Naive thymus-derived CD4-positive, alpha-beta T cell (primary cell): ENCODE results near the gene COL4A6. TPM values are rescaled to one million over a fixed set of nuclear protein-coding genes. Genes with fewer than 3 reads are reported as not detected.

Source experiments
- ATAC-seq: fragments of 150-1000 bp; cut with Tn5 transposase; 2 replicates; pipeline ENCODE4 v1.10.0; 2021; ENCODE audit warnings: mild to moderate bottlenecking, moderate library complexity
- CTCF ChIA-PET: fragments of 350-600 bp; sonication (Branson Sonifier 250); formaldehyde crosslinking; loops from one replicate; lab custom pipeline; 2021; ENCODE audit warnings: antibody characterized with exemption; lab: Charles Lee
- POLR2A ChIA-PET: fragments of 350-600 bp; sonication (Branson Sonifier 250); formaldehyde crosslinking; loops from one replicate; lab custom pipeline; 2021; ENCODE audit warnings: antibody characterized with exemption, inconsistent platforms; lab: Charles Lee
- DNase-seq, 9 donors: peaks; one replicate each; pipeline versions ENCODE4 v3.0.0 to v3.0.0-alpha.2; 2020 to 2022; ENCODE audit warnings: mixed read lengths in 1 of 9
- H3K27ac ChIP-seq: one replicate; pipeline ENCODE4 v1.7.0; 2013; ENCODE audit warnings: mild to moderate bottlenecking, low read depth, low read length, moderate library complexity
- H3K27me3 ChIP-seq, 2 donors: one replicate each; pipeline ENCODE4 v1.7.0; 2013; ENCODE audit warnings: low read length in 2 of 2, mild to moderate bottlenecking in 2 of 2, moderate library complexity in 2 of 2; ENCODE audit not compliant: control insufficient read depth in 2 of 2, insufficient read depth in 2 of 2
- H3K36me3 ChIP-seq, 3 experiments: 1 replicate in 2 of 3; 2 replicates in 1 of 3; pipeline ENCODE4 v1.7.0; 2013; ENCODE audit warnings: low read length in 3 of 3, mild to moderate bottlenecking in 3 of 3, moderate library complexity in 1 of 3; ENCODE audit not compliant: insufficient read depth in 3 of 3, control insufficient read depth in 2 of 3
- H3K4me1 ChIP-seq, 2 donors: one replicate each; pipeline ENCODE4 v1.7.0; 2013; ENCODE audit warnings: low read length in 2 of 2, mild to moderate bottlenecking in 2 of 2, moderate library complexity in 1 of 2; ENCODE audit not compliant: control insufficient read depth in 2 of 2, insufficient read depth in 2 of 2
- H3K4me3 ChIP-seq: 2 replicates; pipeline ENCODE4 v1.7.0; 2013; ENCODE audit warnings: mild to moderate bottlenecking, low read length
- H3K9me3 ChIP-seq, 3 experiments: 1 replicate in 2 of 3; 2 replicates in 1 of 3; pipeline ENCODE4 v1.7.0; 2013; ENCODE audit warnings: low read length in 3 of 3; ENCODE audit not compliant: control insufficient read depth in 2 of 3
- H3K27ac Mint-ChIP-seq, 9 donors: one replicate each; pipeline ENCODE4 v1.8.0; 2020 to 2022; ENCODE audit warnings: mixed read lengths in 9 of 9, mild to moderate bottlenecking in 8 of 9, moderate library complexity in 5 of 9, inconsistent platforms in 2 of 9
- H3K27me3 Mint-ChIP-seq, 5 donors: one replicate each; pipeline ENCODE4 v1.8.0; 2021 to 2022; ENCODE audit warnings: mixed read lengths in 5 of 5, mild to moderate bottlenecking in 1 of 5
- H3K36me3 Mint-ChIP-seq, 5 donors: one replicate each; pipeline ENCODE4 v1.8.0; 2020 to 2022; ENCODE audit warnings: mixed read lengths in 5 of 5, mild to moderate bottlenecking in 3 of 5, inconsistent platforms in 1 of 5
- H3K4me1 Mint-ChIP-seq, 7 donors: one replicate each; pipeline ENCODE4 v1.8.0; 2020 to 2022; ENCODE audit warnings: mixed read lengths in 7 of 7, mild to moderate bottlenecking in 3 of 7, inconsistent platforms in 1 of 7
- H3K4me3 Mint-ChIP-seq, 10 donors: one replicate each; pipeline ENCODE4 v1.8.0; 2020 to 2022; ENCODE audit warnings: mild to moderate bottlenecking in 10 of 10, mixed read lengths in 10 of 10, moderate library complexity in 6 of 10, inconsistent platforms in 2 of 10
- H3K9me3 Mint-ChIP-seq, 11 donors: one replicate each; pipeline ENCODE4 v1.8.0; 2020 to 2022; ENCODE audit warnings: mixed read lengths in 11 of 11, mild to moderate bottlenecking in 4 of 11, inconsistent platforms in 1 of 11, moderate library complexity in 1 of 11
- intact Hi-C, 2 donors: fragments of 100-400 bp; cut with micrococcal nuclease; formaldehyde crosslinking; loops; one replicate each; pipeline ENCODE4 v1.15.1; 2023
- polyA plus RNA-seq, 2 donors: library from polyadenylated mRNA; unstranded; fragments of 300-500 nt; fragmentation: Illumina TruSeq; gene quantifications; one replicate each; pipeline ENCODE4 v1.2.3, GENCODE V29; 2021
- total RNA-seq, 6 experiments: library from RNA in 5 of 6; stranded (reverse) in 5 of 6; gene quantifications; 1 replicate in 5 of 6; 2 replicates in 1 of 6; pipeline ENCODE4 v1.2.3 and lab custom pipeline; 2021 to 2026

COL4A6 gene
- total and polyA plus RNA-seq, 7 experiments from 2014 or later: not detected

GRCh38 chrX:108312957-108313356, 125.3 kb downstream of the COL4A6 start:
- Histone ChIP-seq H3K27me3 (no peaks in the 10 kb centered on the region), H3K4me3 (no peak overlapping the region), H3K4me1 (no peaks in the 10 kb centered on the region), H3K27ac (no peak overlapping the region), H3K36me3 (no peaks in the 10 kb centered on the region), H3K9me3 (no peaks in the 10 kb centered on the region)
- ATAC-seq (no peak), DNase-seq (no peak)
- H3K27me3 Mint-ChIP-seq: peaks cover 0 to 13% (median 8%) of the 10 kb centered on the region in 5 donors
- H3K36me3 Mint-ChIP-seq: no peaks in the 10 kb centered on the region
- H3K4me3 Mint-ChIP-seq: no peak overlapping the region
- ChIA-PET POLR2A (no interaction called here), CTCF (no interaction called here)
- intact Hi-C loops: no loop called here
- H3K4me1 Mint-ChIP-seq: no peaks in the 10 kb centered on the region
- peaks cover 0 to 4% (median 0%) of the 10 kb centered on the region in 11 donors for H3K9me3 Mint-ChIP-seq
- H3K27ac Mint-ChIP-seq: no peak overlapping the region

GRCh38 chrX:108312011-108312410, 126.2 kb downstream of the COL4A6 start:
- no peaks in the 10 kb centered on the region for H3K27me3 ChIP-seq
- H3K9me3 ChIP-seq: no peaks in the 10 kb centered on the region
- H3K36me3 Mint-ChIP-seq: no peaks in the 10 kb centered on the region
- H3K4me3 Mint-ChIP-seq: no peak overlapping the region
- no peaks in the 10 kb centered on the region for H3K36me3 ChIP-seq
- no peaks in the 10 kb centered on the region for H3K4me1 Mint-ChIP-seq
- POLR2A ChIA-PET: no interaction called here
- ATAC-seq: no peak
- H3K27me3 Mint-ChIP-seq: peaks cover 0 to 13% (median 8%) of the 10 kb centered on the region in 5 donors
- no peak overlapping the region for H3K4me3 ChIP-seq
- no peaks in the 10 kb centered on the region for H3K4me1 ChIP-seq
- CTCF ChIA-PET: no interaction called here
- no peak overlapping the region for H3K27ac ChIP-seq
- intact Hi-C loops: no loop called here
- DNase-seq: no peak
- H3K9me3 Mint-ChIP-seq: peaks cover 0 to 2% (median 0%) of the 10 kb centered on the region in 11 donors
- H3K27ac Mint-ChIP-seq: no peak overlapping the region

DNA sequence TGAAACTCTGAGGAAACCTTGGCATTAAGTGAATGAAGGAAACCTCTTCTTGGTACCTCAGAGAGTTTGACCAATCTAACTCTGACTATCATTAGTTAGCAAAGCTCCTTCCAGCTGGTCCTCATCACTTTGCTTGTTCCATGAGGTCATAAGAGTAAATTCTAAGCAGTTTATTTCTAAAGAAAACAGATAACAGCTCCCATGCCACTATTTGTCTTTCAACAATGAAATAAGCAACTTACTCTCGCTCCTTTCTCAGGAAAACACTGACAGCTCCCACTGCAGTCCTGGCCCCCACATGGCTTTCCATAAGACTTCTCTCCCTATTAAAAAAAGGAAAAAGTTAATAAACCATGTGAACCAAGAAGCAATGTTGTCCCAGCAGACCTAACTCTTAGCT, 127.7 kb downstream of the COL4A6 start:
- H3K27me3 Mint-ChIP-seq: peaks cover 0 to 8% (median 4%) of the 10 kb centered on the region in 5 donors
- intact Hi-C loops: no loop called here
- POLR2A ChIA-PET: no interaction called here
- H3K4me3 ChIP-seq: no peak overlapping the region
- no peaks in the 10 kb centered on the region for H3K27me3 ChIP-seq
- CTCF ChIA-PET: no interaction called here
- H3K9me3 ChIP-seq: no peaks in the 10 kb centered on the region
- no peaks in the 10 kb centered on the region for H3K36me3 Mint-ChIP-seq
- no peaks in the 10 kb centered on the region for H3K36me3 ChIP-seq
- ATAC-seq (no peak), DNase-seq (no peak)
- no peak overlapping the region for H3K4me3 Mint-ChIP-seq
- H3K4me1 Mint-ChIP-seq: no peaks in the 10 kb centered on the region
- no peaks in the 10 kb centered on the region for H3K4me1 ChIP-seq
- no peak overlapping the region for H3K27ac Mint-ChIP-seq
- no peak overlapping the region for H3K27ac ChIP-seq
- H3K9me3 Mint-ChIP-seq: no peaks in the 10 kb centered on the region

DNA sequence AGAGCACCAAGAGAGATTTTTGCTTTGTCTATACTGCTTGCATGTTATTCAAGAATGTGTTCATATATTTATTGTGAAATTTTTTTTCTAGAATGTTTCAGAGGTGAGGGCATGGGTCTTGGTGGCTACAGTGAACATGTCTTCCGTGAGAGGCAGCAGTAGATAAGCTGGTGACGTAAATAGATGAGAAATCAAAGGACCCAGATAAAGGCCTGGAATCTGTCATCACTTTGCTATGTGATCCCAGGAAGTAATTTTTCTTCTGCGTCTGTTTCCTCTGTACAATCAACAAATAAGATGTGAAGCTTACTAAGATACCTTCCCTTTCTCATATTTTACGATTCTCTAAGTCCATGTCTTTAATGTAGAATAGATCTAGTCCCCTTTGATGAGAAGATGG, 129.1 kb downstream of the COL4A6 start:
- CTCF ChIA-PET: no interaction called here
- ATAC-seq (no peak), DNase-seq (no peak)
- Histone ChIP-seq H3K27ac (no peak overlapping the region), H3K4me3 (no peak overlapping the region), H3K9me3 (no peaks in the 10 kb centered on the region), H3K27me3 (no peaks in the 10 kb centered on the region), H3K36me3 (no peaks in the 10 kb centered on the region), H3K4me1 (no peaks in the 10 kb centered on the region)
- intact Hi-C loops: no loop called here
- Mint-ChIP-seq H3K4me1 (no peaks in the 10 kb centered on the region), H3K36me3 (no peaks in the 10 kb centered on the region), H3K4me3 (no peak overlapping the region), H3K27me3 (peaks cover 0 to 8% (median 4%) of the 10 kb centered on the region in 5 donors), H3K9me3 (no peaks in the 10 kb centered on the region), H3K27ac (no peak overlapping the region)
- POLR2A ChIA-PET: no interaction called here

DNA sequence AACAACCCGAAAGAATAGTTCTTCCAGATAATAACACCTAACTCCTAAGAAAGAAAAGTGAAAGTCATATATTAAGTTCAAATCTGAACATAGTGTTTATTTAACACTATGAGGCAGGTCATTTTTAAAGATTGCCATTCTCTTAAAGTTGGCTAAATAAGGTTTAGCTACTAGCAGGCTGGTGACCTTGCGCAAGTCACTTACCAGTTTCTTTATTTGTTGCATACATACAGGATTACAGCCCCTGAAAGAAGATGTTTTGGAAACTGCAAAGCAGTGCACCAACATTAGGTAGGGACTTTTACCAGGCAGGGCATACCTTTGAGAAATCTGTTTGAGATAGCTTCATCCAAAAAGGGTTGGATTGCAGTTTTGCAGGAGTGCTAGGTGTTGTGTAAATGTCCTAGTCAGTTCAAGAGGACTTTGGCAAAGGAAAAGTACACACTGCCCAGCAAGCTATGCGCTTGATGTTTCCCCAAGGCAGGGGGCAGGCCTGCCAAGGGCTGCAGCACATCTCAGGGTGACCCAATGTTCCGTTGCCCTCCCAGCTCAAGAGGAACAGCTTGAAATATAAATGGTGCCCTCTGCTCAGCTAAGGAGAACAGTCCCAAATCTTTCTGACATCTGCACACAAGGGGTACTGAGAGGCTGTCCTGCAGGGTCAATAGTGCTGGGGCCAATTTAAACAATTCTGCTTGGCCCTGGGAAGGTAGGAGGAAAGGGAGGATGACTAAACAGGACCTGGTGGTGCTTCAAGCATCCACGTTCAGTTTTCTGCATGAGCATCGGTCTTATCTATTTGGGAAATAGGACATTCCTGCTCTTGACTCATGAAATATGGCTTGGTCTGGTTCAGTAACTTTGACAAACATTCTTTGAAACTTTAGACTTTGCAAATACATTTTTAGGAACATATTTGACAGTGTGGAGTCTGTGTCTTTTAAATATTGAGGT, 130.8 kb downstream of the COL4A6 start:
- peaks cover 0 to 13% (median 3%) of the 10 kb centered on the region in 5 donors for H3K27me3 Mint-ChIP-seq
- H3K27me3 ChIP-seq: no peaks in the 10 kb centered on the region
- H3K36me3 Mint-ChIP-seq: no peaks in the 10 kb centered on the region
- no peak overlapping the region for H3K27ac Mint-ChIP-seq
- no peak for ATAC-seq
- no peak overlapping the region for H3K27ac ChIP-seq
- no peak overlapping the region for H3K4me3 ChIP-seq
- H3K4me1 ChIP-seq: no peaks in the 10 kb centered on the region
- H3K4me1 Mint-ChIP-seq: peaks cover 0 to 2% (median 0%) of the 10 kb centered on the region in 7 donors
- H3K36me3 ChIP-seq: no peaks in the 10 kb centered on the region
- CTCF ChIA-PET: no interaction called here
- intact Hi-C loops: no loop called here
- H3K9me3 ChIP-seq: no peaks in the 10 kb centered on the region
- DNase-seq: no peak
- no peaks in the 10 kb centered on the region for H3K9me3 Mint-ChIP-seq
- POLR2A ChIA-PET: no interaction called here
- H3K4me3 Mint-ChIP-seq: no peak overlapping the region

DNA sequence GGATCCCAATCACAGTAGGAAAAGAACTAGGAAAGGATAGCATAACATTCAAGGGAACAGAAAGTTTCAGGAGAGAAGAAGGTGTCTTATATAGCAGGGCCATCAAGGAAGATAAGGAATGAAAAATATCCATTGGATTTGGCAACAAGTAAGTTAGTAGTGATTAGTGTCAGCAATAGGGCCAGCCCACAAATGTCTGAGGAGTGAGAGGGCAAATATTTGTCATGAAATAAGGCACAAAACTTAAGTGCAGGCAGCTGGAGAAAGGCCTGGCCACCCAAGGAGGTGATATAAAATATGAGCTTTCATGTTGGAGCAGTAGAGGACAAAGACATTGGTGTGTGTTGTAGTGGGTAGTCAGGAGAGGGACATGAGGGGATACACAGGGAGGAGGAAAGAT, 132.1 kb downstream of the COL4A6 start:
- Histone ChIP-seq H3K4me1 (no peaks in the 10 kb centered on the region), H3K4me3 (no peak overlapping the region), H3K36me3 (no peaks in the 10 kb centered on the region), H3K27ac (no peak overlapping the region), H3K9me3 (no peaks in the 10 kb centered on the region), H3K27me3 (no peaks in the 10 kb centered on the region)
- Mint-ChIP-seq H3K27me3 (peaks cover 0 to 8% (median 0%) of the 10 kb centered on the region in 5 donors), H3K36me3 (no peaks in the 10 kb centered on the region), H3K4me3 (no peak overlapping the region), H3K27ac (no peak overlapping the region), H3K9me3 (no peaks in the 10 kb centered on the region), H3K4me1 (peaks cover 0 to 2% (median 0%) of the 10 kb centered on the region in 7 donors)
- DNase-seq (no peak), ATAC-seq (no peak)
- CTCF ChIA-PET: no interaction called here
- intact Hi-C loops: no loop called here
- POLR2A ChIA-PET: no interaction called here

DNA sequence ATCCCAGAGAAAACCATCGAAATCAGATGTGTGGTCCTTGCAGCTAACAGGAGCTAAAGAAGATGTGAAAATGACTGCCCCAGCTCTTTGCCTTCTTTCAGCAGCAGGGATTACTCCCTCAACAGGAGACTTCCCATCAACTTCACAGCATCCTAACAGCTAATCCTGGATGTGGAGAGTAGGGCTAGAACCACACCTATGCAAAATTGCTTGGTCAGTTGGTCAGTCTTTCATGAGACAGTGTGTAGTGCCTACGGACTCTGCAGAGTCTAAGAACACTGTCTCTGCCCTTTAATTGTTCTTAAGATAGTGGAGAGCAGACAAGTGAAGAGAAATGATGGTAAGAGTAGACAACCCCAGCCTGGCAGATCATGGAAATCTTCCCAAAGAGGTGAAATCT, 133.5 kb downstream of the COL4A6 start:
- Histone ChIP-seq H3K27ac (no peak overlapping the region), H3K36me3 (no peaks in the 10 kb centered on the region), H3K4me3 (no peak overlapping the region), H3K27me3 (no peaks in the 10 kb centered on the region), H3K4me1 (no peaks in the 10 kb centered on the region), H3K9me3 (no peaks in the 10 kb centered on the region)
- ChIA-PET CTCF (no interaction called here), POLR2A (no interaction called here)
- DNase-seq (no peak), ATAC-seq (no peak)
- intact Hi-C loops: no loop called here
- Mint-ChIP-seq H3K27me3 (peaks cover 0 to 8% (median 0%) of the 10 kb centered on the region in 5 donors), H3K4me3 (no peak overlapping the region), H3K4me1 (peaks cover 0 to 2% (median 0%) of the 10 kb centered on the region in 7 donors), H3K9me3 (no peaks in the 10 kb centered on the region), H3K27ac (no peak overlapping the region), H3K36me3 (no peaks in the 10 kb centered on the region)
